Common myeloid progenitor, CD34-positive (primary cell): ENCODE results near the gene PHYKPL.
A peak's percentile ranks its signal among the peaks of the same experiment; 100 is the strongest.
"Not testable (repeated sequence)": the region's sequence is repeated elsewhere in the genome, so short reads cannot be mapped to it uniquely, and the experiment has no call there.

Source experiments
- CTCF ChIA-PET: fragments of 350-600 bp; sonication (Branson Sonifier 250); formaldehyde crosslinking; loops from one replicate; lab custom pipeline; 2021; ENCODE audit warnings: antibody characterized with exemption; lab: Charles Lee
- POLR2A ChIA-PET: fragments of 350-600 bp; sonication (Branson Sonifier 250); formaldehyde crosslinking; loops from one replicate; lab custom pipeline; 2021; ENCODE audit warnings: antibody characterized with exemption; lab: Charles Lee
- DNase-seq, 3 donors: peaks; one replicate each; pipeline versions ENCODE4 v3.0.0 to v3.0.0-alpha.2; 2013
- H3K27ac ChIP-seq, 2 experiments: 1 replicate in 1 of 2; 2 replicates in 1 of 2; pipeline ENCODE4 v1.7.0; 2013; ENCODE audit warnings: inconsistent platforms in 2 of 2, low read length in 2 of 2, mild to moderate bottlenecking in 2 of 2, low read depth in 1 of 2, moderate library complexity in 1 of 2; ENCODE audit not compliant: severe bottlenecking in 2 of 2, insufficient read depth in 1 of 2, poor library complexity in 1 of 2
- H3K27me3 ChIP-seq, 5 experiments: replicated peaks in 2 of 5; 1 replicate in 3 of 5; 2 replicates in 2 of 5; pipeline versions ENCODE4 v1.6.1 to v1.7.0; 2013; ENCODE audit warnings: low read length in 4 of 5, mild to moderate bottlenecking in 2 of 5, moderate library complexity in 2 of 5, inconsistent platforms in 1 of 5; ENCODE audit not compliant: insufficient read depth in 5 of 5, control insufficient read depth in 4 of 5
- H3K36me3 ChIP-seq, 4 experiments: 1 replicate in 2 of 4; 2 replicates in 2 of 4; pipeline versions ENCODE4 v1.6.1 to v1.7.0; 2013; ENCODE audit warnings: low read length in 3 of 4, control low read depth in 1 of 4, mild to moderate bottlenecking in 1 of 4; ENCODE audit not compliant: control insufficient read depth in 4 of 4, insufficient read depth in 4 of 4
- H3K4me1 ChIP-seq, 4 experiments: 1 replicate in 3 of 4; 2 replicates in 1 of 4; pipeline versions ENCODE4 v1.6.1 to v1.7.1; 2013; ENCODE audit warnings: low read length in 3 of 4, mild to moderate bottlenecking in 3 of 4, control low read depth in 1 of 4, inconsistent platforms in 1 of 4, moderate library complexity in 1 of 4; ENCODE audit not compliant: control insufficient read depth in 4 of 4, insufficient read depth in 4 of 4; ENCODE audit errors: control extremely low read depth in 1 of 4
- H3K4me3 ChIP-seq, 7 experiments: 1 replicate in 4 of 7; 2 replicates in 3 of 7; pipeline versions ENCODE4 v1.5.1 to v1.7.0; 2013; ENCODE audit warnings: mild to moderate bottlenecking in 7 of 7, low read length in 6 of 7, moderate library complexity in 6 of 7, inconsistent platforms in 2 of 7, low read depth in 2 of 7, control low read depth in 1 of 7; ENCODE audit not compliant: insufficient read depth in 4 of 7, control insufficient read depth in 1 of 7; ENCODE audit errors: extremely low read depth in 1 of 7
- H3K9me3 ChIP-seq, 5 experiments: 1 replicate in 4 of 5; 2 replicates in 1 of 5; pipeline versions ENCODE4 v1.6.1 to v1.7.1; 2013; ENCODE audit warnings: low read length in 4 of 5, mild to moderate bottlenecking in 2 of 5, inconsistent platforms in 1 of 5, low read depth in 1 of 5, moderate library complexity in 1 of 5; ENCODE audit not compliant: control insufficient read depth in 4 of 5, insufficient read depth in 2 of 5; ENCODE audit errors: control extremely low read depth in 1 of 5
- WGBS: methylation state at CpG from one replicate; pipeline ENCODE4 v1.1.5; 2013; ENCODE audit not compliant: insufficient coverage; 5-methylcytosine and 5-hydroxymethylcytosine counted together

Gene PHYKPL

DNA sequence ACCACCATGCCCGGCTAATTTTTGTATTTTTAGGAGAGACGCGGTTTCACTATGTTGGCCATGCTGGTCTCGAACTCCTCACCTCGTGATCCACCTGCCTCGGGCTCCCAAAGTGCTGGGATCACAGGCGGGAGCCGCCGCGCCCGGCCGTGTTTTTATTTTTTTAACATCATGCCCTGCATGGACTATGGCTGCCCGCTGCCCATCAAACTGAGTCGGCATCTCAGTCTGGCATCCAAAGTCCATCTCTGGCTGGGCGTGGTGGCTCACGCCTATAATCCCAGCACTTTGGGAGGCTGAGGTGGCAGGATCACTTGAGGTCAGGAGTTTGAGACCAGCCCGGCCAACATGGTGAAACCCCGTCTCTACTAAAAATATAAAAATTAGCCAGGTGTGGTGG is 21.0 kb upstream of the PHYKPL start:
- POLR2A ChIA-PET, H3K36me3 ChIP-seq, DNase-seq, H3K27me3 ChIP-seq, H3K4me3 ChIP-seq, H3K9me3 ChIP-seq, H3K27ac ChIP-seq: not testable (repeated sequence)
- 92% methylated on average over 12 of the region's 18 CpGs for WGBS
- CTCF ChIA-PET = interaction anchor here (2.1 to 8.1 kb wide), 2 partner anchors 18 to 30 kb away, joined by 7 to 53 read pairs; no protein-coding TSS in a partner anchor
- H3K4me1 ChIP-seq = peaks cover 0 to 48% (median 24%) of the 10 kb centered on the region in 4 experiments

DNA sequence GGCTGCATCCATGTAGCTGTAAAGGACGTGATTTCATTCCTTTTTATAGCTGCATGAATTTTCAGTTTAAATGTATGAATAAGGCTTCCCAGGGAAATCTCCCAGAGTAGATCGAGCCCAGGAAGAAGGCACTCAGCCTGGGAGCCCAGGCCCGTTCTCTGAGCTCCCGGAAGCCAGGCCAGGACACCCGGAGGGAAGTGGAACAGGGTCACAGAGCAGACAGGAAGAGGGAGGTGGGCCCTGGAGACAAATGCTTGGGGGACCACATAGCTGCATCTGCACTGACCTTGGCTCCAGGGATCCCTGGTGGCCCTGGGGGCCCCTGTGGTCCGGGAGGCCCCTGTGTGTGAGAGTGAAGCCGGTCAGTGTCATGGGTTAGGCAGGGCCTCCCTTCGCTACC is 19.7 kb upstream of the PHYKPL start:
- Histone ChIP-seq H3K9me3 (no peaks in the 10 kb centered on the region), H3K4me1 (peaks cover 0 to 62% (median 36%) of the 10 kb centered on the region in 4 experiments), H3K27me3 (no peaks in the 10 kb centered on the region), H3K36me3 (no peaks in the 10 kb centered on the region), H3K4me3 (no peak overlapping the region), H3K27ac (no peak overlapping the region)
- CTCF ChIA-PET = interaction anchor here (1.0 to 8.1 kb wide), 4 partner anchors 11 to 32 kb away, joined by 3 to 53 read pairs (median 6); no protein-coding TSS in a partner anchor
- POLR2A ChIA-PET = no interaction called here
- WGBS = 66% methylated on average over 7 of the region's 8 CpGs
- no peak for DNase-seq

DNA sequence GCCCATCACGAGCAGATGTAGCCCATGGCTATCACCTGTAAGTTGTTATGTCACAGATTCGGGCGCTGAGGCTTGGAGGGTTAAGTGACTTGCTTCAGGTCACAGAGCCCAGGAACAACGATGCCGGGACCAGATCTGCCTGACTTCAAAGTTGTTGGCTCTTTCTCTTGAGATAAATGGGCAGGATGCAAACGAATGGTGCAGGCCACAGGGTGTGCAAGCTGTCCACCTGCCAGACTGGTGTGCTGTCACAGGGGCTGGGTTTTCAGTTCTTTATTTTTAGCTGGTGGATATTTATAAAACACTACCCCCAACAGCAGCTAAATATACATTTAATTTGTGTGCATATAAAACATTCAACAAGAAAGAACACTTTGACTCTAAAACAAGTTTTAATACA is 17.7 kb upstream of the PHYKPL start:
- DNase-seq = no peak
- Histone ChIP-seq H3K27me3 (no peaks in the 10 kb centered on the region), H3K9me3 (no peaks in the 10 kb centered on the region), H3K36me3 (no peaks in the 10 kb centered on the region), H3K4me1 (peaks cover 0 to 70% (median 46%) of the 10 kb centered on the region in 4 experiments), H3K27ac (no peak overlapping the region), H3K4me3 (no peak overlapping the region)
- POLR2A ChIA-PET = interaction anchor here (0.9 kb wide), 1 partner anchor 9 kb away, joined by 4 read pairs; no protein-coding TSS in a partner anchor
- CTCF ChIA-PET = interaction anchor here (0.6 to 8.1 kb wide), 6 partner anchors 9 to 69 kb away, joined by 3 to 53 read pairs (median 4); no protein-coding TSS in a partner anchor
- WGBS = 97% methylated on average over 5 of the region's 6 CpGs

DNA sequence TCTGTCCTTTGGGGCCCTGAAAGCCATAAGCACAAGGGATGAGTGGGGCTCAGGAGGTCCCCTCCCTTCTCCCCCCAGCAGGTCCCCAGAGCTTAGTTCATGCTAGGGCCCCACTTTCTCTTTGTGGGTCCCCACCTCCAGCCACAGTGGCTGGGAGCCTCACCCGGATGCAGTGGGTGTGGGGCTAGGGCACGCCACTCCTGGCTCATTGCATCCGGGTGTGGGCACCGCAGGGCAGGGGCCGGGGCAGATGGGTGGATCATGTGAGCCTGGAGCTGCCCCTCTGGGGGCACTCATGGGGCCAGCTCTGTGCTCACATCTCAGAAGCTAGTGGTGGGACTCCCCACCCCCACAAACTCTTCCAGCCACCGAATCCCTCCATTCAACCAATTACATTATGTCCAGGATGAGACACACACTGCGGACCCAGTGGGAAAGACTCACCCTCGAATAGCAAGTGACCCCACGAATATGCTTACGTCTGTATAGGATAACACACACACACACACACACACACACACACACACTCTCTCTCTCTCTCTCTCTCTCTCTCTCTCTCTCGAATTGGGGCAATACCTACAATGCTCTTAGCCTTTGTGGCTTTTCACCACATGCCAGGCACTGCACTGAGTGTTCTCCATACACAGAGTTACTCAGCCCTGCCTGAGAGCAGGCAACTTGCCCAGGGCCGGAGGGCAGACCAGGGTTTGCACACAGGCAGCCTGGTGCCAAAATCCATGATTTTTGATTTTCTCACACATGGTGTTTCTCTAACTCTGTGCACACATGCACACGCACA is 16.8 kb upstream of the PHYKPL start:
- WGBS = 25% methylated on average over 4 of the region's 13 CpGs
- Histone ChIP-seq H3K27ac (no peak overlapping the region), H3K4me3 (peak overlapping the region in 1 of 7 experiments; percentile 36)

DNA sequence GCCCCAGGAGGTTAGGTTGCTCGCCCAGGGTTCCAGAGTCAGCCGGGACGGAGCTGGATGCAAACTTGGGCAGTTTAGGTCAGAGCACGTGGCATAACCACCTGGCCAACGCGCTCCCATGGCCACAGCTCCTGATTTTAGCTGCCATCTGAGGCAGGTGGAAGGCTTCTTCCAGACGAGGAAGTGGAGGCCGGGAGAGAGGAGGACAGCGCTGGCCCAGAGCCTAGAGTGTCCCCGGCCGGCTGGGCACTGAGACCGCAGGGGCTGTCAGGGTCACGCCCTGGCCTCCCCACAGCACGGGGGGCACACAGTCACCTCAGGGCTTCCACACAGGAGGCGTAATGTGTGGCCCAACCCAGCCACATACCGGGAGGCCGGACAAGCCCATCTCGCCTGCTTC is 16.1 kb upstream of the PHYKPL start:
- H3K27ac ChIP-seq = no peak overlapping the region
- no peak for DNase-seq
- H3K9me3 ChIP-seq = no peaks in the 10 kb centered on the region
- no peaks in the 10 kb centered on the region for H3K27me3 ChIP-seq
- H3K36me3 ChIP-seq = no peaks in the 10 kb centered on the region
- 82% methylated on average over 17 of the region's 18 CpGs for WGBS
- ChIA-PET CTCF (interaction anchor here (1.6 to 8.1 kb wide), 4 partner anchors 8 to 30 kb away, joined by 3 to 53 read pairs (median 8); no protein-coding TSS in a partner anchor), POLR2A (interaction anchor here (1.2 kb wide), 1 partner anchor 9 kb away, joined by 8 read pairs; no protein-coding TSS in a partner anchor)
- H3K4me1 ChIP-seq = peaks cover 0 to 69% (median 50%) of the 10 kb centered on the region in 4 experiments
- H3K4me3 ChIP-seq = peak overlapping the region in 1 of 7 experiments; percentile 28

More for the DNA sequence above, 16.8 kb upstream of the PHYKPL start:
- ChIA-PET CTCF (interaction anchor here (1.6 to 8.1 kb wide), 3 partner anchors 8 to 21 kb away, joined by 3 to 53 read pairs (median 8); no protein-coding TSS in a partner anchor), POLR2A (interaction anchor here (0.9 to 1.2 kb wide), 2 partner anchors 9 to 10 kb away, joined by 4 to 8 read pairs; no protein-coding TSS in a partner anchor)
- Histone ChIP-seq H3K27me3 (no peaks in the 10 kb centered on the region), H3K4me1 (peaks cover 0 to 68% (median 46%) of the 10 kb centered on the region in 4 experiments), H3K36me3 (no peaks in the 10 kb centered on the region), H3K9me3 (no peaks in the 10 kb centered on the region)
- DNase-seq = peak; percentile 55 to 93 (median 84)

DNA sequence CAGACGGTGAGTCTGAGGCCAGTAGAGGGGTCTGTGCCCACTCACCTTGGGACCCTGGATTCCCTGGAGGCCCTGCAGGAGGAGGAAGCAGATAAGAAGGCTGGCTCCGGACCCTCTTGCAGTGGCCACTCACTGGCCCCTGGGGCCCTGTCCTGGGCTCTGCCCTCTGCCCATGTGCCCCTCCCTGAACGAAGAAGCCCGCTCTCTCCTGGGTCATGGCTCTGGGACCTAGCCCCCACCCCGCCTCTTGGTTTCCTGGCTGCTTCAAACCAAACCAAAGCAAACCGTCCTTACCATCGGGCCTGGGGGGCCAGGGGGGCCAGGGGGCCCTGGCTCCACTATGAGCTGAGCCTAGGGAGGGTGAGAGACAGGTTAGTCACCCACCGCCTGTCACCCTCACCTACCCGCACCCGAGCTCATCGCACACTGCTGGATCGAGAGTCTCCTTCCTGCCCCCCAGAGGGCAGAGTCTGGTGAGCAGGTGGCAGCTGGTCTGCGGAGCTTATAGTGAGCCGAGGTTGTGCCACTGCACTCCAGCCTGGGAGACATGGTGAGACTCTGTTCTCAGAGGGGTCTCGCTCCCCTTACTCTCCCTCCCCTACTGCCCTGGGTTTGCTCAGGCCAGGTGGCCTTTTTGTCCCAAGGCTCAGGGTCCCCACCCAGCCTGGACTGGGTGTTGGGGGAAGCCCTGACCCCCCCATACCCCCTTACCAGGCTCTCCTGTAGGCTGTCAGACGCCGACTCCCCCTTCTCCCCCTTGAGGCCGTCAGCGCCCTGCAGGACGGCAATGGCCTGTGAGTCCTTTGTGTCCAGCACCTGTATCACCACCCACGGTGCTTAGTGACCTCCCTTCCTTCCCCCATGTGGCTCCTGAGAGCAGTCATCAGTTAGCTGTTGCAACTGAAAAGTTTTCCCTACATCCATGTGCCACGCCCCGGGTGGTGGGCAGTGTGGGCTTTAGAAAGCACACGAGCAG is 15.2 kb upstream of the PHYKPL start:
- POLR2A ChIA-PET = interaction anchor here (1.6 kb wide), 1 partner anchor 10 kb away, joined by 5 read pairs; no protein-coding TSS in a partner anchor

More for the DNA sequence above, 15.2 kb upstream of the PHYKPL start:
- H3K9me3 ChIP-seq = no peaks in the 10 kb centered on the region
- no peak for DNase-seq
- no peak overlapping the region for H3K4me3 ChIP-seq
- no peak overlapping the region for H3K27ac ChIP-seq
- WGBS = 82% methylated on average over 22 of the region's 24 CpGs
- CTCF ChIA-PET = interaction anchor here (1.0 to 8.1 kb wide), 5 partner anchors 11 to 35 kb away, joined by 3 to 53 read pairs (median 3); no protein-coding TSS in a partner anchor
- peaks cover 0 to 74% (median 57%) of the 10 kb centered on the region in 4 experiments for H3K4me1 ChIP-seq
- H3K36me3 ChIP-seq = no peaks in the 10 kb centered on the region
- H3K27me3 ChIP-seq = no peaks in the 10 kb centered on the region
